ENCODE results near the gene MTARC2. TPM values are rescaled to one million over a fixed set of nuclear protein-coding genes. Genes with fewer than 3 reads are reported as not detected.

Gene MTARC2
- total and polyA plus RNA-seq, 2 of the 13 experiments (the other 11 are each of a cell fraction or from before 2014, with no cell fraction given) = 8.5 to 10.1 TPM

DNA sequence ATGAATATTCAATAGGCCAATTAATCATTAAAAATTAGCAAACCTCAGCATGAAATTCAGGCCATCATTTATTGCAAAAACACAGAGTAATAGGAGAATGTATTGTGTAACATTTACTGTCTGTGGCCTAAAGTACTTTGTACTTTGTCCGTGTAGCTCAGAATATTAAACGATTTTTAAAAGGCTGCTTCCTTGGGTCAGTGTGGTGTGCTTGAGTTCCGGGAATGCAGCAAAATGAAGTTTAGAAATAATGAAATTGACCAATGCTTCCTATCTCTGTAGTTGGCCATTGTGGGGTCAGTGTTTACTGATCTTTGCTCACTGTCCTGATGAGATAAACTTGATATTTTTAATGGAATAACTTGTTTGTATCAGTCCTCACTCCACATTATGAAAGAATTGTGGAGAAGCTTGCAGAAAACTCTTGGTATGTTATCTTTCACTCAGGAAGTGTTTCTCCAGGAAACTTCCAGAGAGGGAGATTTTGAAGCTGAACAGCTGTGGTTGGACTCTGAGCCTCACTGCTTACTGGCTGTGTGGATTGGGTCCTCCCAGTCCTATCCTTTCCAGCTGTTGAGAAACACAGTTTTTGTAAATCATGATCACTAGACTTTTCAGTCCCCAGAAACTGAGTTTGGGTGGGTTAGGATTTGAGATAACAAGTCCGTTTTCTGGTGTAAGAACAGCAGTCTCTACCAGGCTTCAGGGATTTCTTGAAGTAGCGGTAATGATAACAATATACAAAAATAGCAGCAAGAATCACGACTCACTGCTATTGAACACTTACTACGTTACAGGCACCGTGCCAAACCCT is 19.4 kb downstream of the MTARC2 start (continued):
- TF ChIP-seq EP300 (IDR thresholded peaks at IDR 0.05; ENCODE audit: low read depth in 2 of 2, low read length in 2 of 2) (peak in 1 of 2 experiments; percentile 70; a peak in 2 of 4 replicates), EP300 (CRISPR knock-in tag; IDR thresholded peaks at IDR 0.05; ENCODE audit: borderline replicate concordance) (peak; percentile 11; the same call in 1 of the 2 replicates), SIX4 (CRISPR knock-in tag; IDR thresholded peaks at IDR 0.05) (peak; percentile 96), ETV5 (CRISPR knock-in tag; IDR thresholded peaks at IDR 0.05; ENCODE audit: borderline replicate concordance) (peak; percentile 29; the same call in 1 of the 2 replicates), KMT2A (CRISPR knock-in tag; IDR thresholded peaks at IDR 0.05) (peak; percentile 5; the same call in 1 of the 2 replicates), ELF4 (CRISPR knock-in tag; IDR thresholded peaks at IDR 0.05; ENCODE audit: borderline replicate concordance) (peak; percentile 54; the same call in 1 of the 2 replicates), SP1 (IDR thresholded peaks at IDR 0.05) (no peak), SP1 (CRISPR knock-in tag; IDR thresholded peaks at IDR 0.05) (no peak), ZNF670 (CRISPR knock-in tag; IDR thresholded peaks at IDR 0.05; ENCODE audit: borderline replicate concordance) (0 out of 2 replicates have a peak, but pooled peaks have one; percentile 15), MIER3 (CRISPR knock-in tag; IDR thresholded peaks at IDR 0.05; ENCODE audit: borderline replicate concordance) (peak; percentile 27; the same call in 1 of the 2 replicates), RXRB (CRISPR knock-in tag; IDR thresholded peaks at IDR 0.05; ENCODE audit: borderline replicate concordance) (peak; percentile 66; the same call in 1 of the 2 replicates), RFXAP (CRISPR knock-in tag; IDR thresholded peaks at IDR 0.05; ENCODE audit: borderline replicate concordance) (peak; percentile 51; the same call in 1 of the 2 replicates), PPARG (CRISPR knock-in tag; conservative IDR thresholded peaks at IDR 0.05) (peak; percentile 27), KLF11 (CRISPR knock-in tag; IDR thresholded peaks at IDR 0.05) (no peak), KDM6A (CRISPR knock-in tag; IDR thresholded peaks at IDR 0.05; ENCODE audit: low read depth) (peak; percentile 72), NFIC (IDR thresholded peaks at IDR 0.05; ENCODE audit: low read length) (peak; percentile 62), DR1 (CRISPR knock-in tag; IDR thresholded peaks at IDR 0.05) (no peak), ZNF343 (CRISPR knock-in tag; IDR thresholded peaks at IDR 0.05) (no peak)
- TF ChIP-seq, protein P1, sequence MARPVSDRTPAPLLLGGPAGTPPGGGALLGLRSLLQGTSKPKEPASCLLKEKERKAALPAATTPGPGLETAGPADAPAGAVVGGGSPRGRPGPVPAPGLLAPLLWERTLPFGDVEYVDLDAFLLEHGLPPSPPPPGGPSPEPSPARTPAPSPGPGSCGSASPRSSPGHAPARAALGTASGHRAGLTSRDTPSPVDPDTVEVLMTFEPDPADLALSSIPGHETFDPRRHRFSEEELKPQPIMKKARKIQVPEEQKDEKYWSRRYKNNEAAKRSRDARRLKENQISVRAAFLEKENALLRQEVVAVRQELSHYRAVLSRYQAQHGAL (CRISPR knock-in tag; IDR thresholded peaks at IDR 0.05; ENCODE audit: not compliant biosample characterization) = no peak
- TF ChIP-seq, protein P2, sequence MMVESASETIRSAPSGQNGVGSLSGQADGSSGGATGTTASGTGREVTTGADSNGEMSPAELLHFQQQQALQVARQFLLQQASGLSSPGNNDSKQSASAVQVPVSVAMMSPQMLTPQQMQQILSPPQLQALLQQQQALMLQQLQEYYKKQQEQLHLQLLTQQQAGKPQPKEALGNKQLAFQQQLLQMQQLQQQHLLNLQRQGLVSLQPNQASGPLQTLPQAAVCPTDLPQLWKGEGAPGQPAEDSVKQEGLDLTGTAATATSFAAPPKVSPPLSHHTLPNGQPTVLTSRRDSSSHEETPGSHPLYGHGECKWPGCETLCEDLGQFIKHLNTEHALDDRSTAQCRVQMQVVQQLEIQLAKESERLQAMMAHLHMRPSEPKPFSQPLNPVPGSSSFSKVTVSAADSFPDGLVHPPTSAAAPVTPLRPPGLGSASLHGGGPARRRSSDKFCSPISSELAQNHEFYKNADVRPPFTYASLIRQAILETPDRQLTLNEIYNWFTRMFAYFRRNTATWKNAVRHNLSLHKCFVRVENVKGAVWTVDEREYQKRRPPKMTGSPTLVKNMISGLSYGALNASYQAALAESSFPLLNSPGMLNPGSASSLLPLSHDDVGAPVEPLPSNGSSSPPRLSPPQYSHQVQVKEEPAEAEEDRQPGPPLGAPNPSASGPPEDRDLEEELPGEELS (CRISPR knock-in tag; IDR thresholded peaks at IDR 0.05) = peak; percentile 51

All from HepG2 (cell line).